Trophoblast cell (in vitro differentiated cells and primary cell): ENCODE results near the gene COL19A1.

Experiments used
- DNase-seq, 2 donors: peaks; one replicate each; pipeline ENCODE4 v3.0.0-alpha.2; 2016
- H2AFZ ChIP-seq: 2 replicates; pipeline ENCODE4 v1.6.1; 2013; ENCODE audit warnings: low read length, moderate library complexity, mild to moderate bottlenecking; ENCODE audit not compliant: insufficient read depth, poor library complexity
- H2AK5ac ChIP-seq: 2 replicates; pipeline ENCODE4 v1.6.1; 2013; ENCODE audit warnings: mild to moderate bottlenecking, low read length
- H2BK120ac ChIP-seq: 2 replicates; pipeline ENCODE4 v1.6.1; 2013; ENCODE audit warnings: low read length, mild to moderate bottlenecking, moderate library complexity; ENCODE audit not compliant: insufficient read depth, poor library complexity
- H2BK12ac ChIP-seq: 2 replicates; pipeline ENCODE4 v1.6.1; 2013; ENCODE audit warnings: mild to moderate bottlenecking, low read length, moderate library complexity
- H2BK5ac ChIP-seq: 2 replicates; pipeline ENCODE4 v1.6.1; 2013; ENCODE audit warnings: low read length, low read depth, moderate library complexity, mild to moderate bottlenecking; ENCODE audit not compliant: poor library complexity
- H3K14ac ChIP-seq: 2 replicates; pipeline ENCODE4 v1.6.1; 2013; ENCODE audit warnings: mild to moderate bottlenecking, low read length
- H3K18ac ChIP-seq: 2 replicates; pipeline ENCODE4 v1.6.1; 2013; ENCODE audit warnings: mild to moderate bottlenecking, low read length
- H3K23ac ChIP-seq: 2 replicates; pipeline ENCODE4 v1.6.1; 2013; ENCODE audit warnings: low read length
- H3K27ac ChIP-seq: 2 replicates; pipeline ENCODE4 v1.5.1; 2013; ENCODE audit warnings: low read depth, mild to moderate bottlenecking, inconsistent platforms, low read length, moderate library complexity
- H3K27me3 ChIP-seq: 2 replicates; pipeline ENCODE4 v1.6.1; 2013; ENCODE audit warnings: inconsistent platforms, mild to moderate bottlenecking, low read length, moderate library complexity; ENCODE audit not compliant: insufficient read depth
- H3K36me3 ChIP-seq, 2 experiments: 1 replicate in 1 of 2; 2 replicates in 1 of 2; pipeline ENCODE4 v1.6.1; 2013; ENCODE audit warnings: low read length in 2 of 2, mild to moderate bottlenecking in 2 of 2, moderate library complexity in 1 of 2; ENCODE audit not compliant: insufficient read depth in 2 of 2, control insufficient read depth in 1 of 2
- H3K4ac ChIP-seq: 2 replicates; pipeline ENCODE4 v1.6.1; 2013; ENCODE audit warnings: low read depth, mild to moderate bottlenecking, low read length, moderate library complexity
- H3K4me1 ChIP-seq, 2 experiments: 1 replicate in 1 of 2; 2 replicates in 1 of 2; pipeline ENCODE4 v1.6.1; 2013; ENCODE audit warnings: low read length in 2 of 2, mild to moderate bottlenecking in 2 of 2, moderate library complexity in 1 of 2; ENCODE audit not compliant: insufficient read depth in 2 of 2, control insufficient read depth in 1 of 2
- H3K4me2 ChIP-seq: 2 replicates; pipeline ENCODE4 v1.6.1; 2013; ENCODE audit warnings: inconsistent platforms, mild to moderate bottlenecking, low read length, moderate library complexity
- H3K4me3 ChIP-seq: 2 replicates; pipeline ENCODE4 v1.5.1; 2013; ENCODE audit warnings: mild to moderate bottlenecking, low read depth, low read length, inconsistent platforms
- H3K79me1 ChIP-seq: one replicate; pipeline ENCODE4 v1.6.1; 2013; ENCODE audit warnings: low read length
- H3K79me2 ChIP-seq: 2 replicates; pipeline ENCODE4 v1.6.1; 2013; ENCODE audit warnings: low read length, mild to moderate bottlenecking; ENCODE audit not compliant: control insufficient read depth, insufficient read depth, poor library complexity
- H3K9ac ChIP-seq: 2 replicates; pipeline ENCODE4 v1.6.1; 2013; ENCODE audit warnings: mild to moderate bottlenecking, low read length
- H3K9me3 ChIP-seq: 2 replicates; pipeline ENCODE4 v1.6.1; 2013; ENCODE audit warnings: low read depth, mild to moderate bottlenecking, control low read depth, inconsistent platforms, low read length; ENCODE audit not compliant: insufficient read depth
- H4K12ac ChIP-seq: 2 replicates; pipeline ENCODE4 v1.6.1; 2013; ENCODE audit warnings: low read depth, mild to moderate bottlenecking, low read length, moderate library complexity
- H4K8ac ChIP-seq: 2 replicates; pipeline ENCODE4 v1.6.1; 2013; ENCODE audit warnings: low read depth, mild to moderate bottlenecking, low read length, moderate library complexity
- H4K91ac ChIP-seq: one replicate; pipeline ENCODE4 v1.6.1; 2013; ENCODE audit warnings: low read depth, mild to moderate bottlenecking, low read length, moderate library complexity
- WGBS: extraction: QIAGEN DNeasy Blood & Tissue Kit; methylation state at CpG from one replicate; pipeline ENCODE4 v1.1.7; 2013; ENCODE audit warnings: missing lambda C conversion rate; ENCODE audit not compliant: insufficient read length, insufficient coverage; ENCODE audit errors: extremely low coverage; 5-methylcytosine and 5-hydroxymethylcytosine counted together

The COL19A1 gene

GRCh38 chr6:70135219-70136160 lies 269.1 kb downstream of the COL19A1 start:
- H3K79me1 ChIP-seq = no peaks in the 10 kb centered on the region
- no peaks in the 10 kb centered on the region for H3K4me1 ChIP-seq
- H2AK5ac ChIP-seq = no peak overlapping the region
- H3K4ac ChIP-seq = no peak overlapping the region
- no peak overlapping the region for H3K27ac ChIP-seq
- H2BK12ac ChIP-seq = no peak overlapping the region
- WGBS = no CpG with 5 or more reads among the region's 10 CpGs
- no peak for DNase-seq
- H3K9ac ChIP-seq = no peak overlapping the region
- H3K23ac ChIP-seq = no peak overlapping the region
- H3K4me2 ChIP-seq = no peak overlapping the region
- H3K36me3 ChIP-seq = no peaks in the 10 kb centered on the region
- H4K91ac ChIP-seq = no peak overlapping the region
- H4K12ac ChIP-seq = no peak overlapping the region
- no peak overlapping the region for H2AFZ ChIP-seq
- H4K8ac ChIP-seq = no peak overlapping the region
- H3K79me2 ChIP-seq = no peaks in the 10 kb centered on the region
- no peak overlapping the region for H3K14ac ChIP-seq
- H3K27me3 ChIP-seq = no peaks in the 10 kb centered on the region
- H3K18ac ChIP-seq = no peak overlapping the region
- H2BK5ac ChIP-seq = no peak overlapping the region
- no peak overlapping the region for H3K4me3 ChIP-seq
- H2BK120ac ChIP-seq = no peak overlapping the region
- no peaks in the 10 kb centered on the region for H3K9me3 ChIP-seq

GRCh38 chr6:70136996-70137395 lies 270.6 kb downstream of the COL19A1 start:
- Histone ChIP-seq H3K79me1 (no peaks in the 10 kb centered on the region), H3K27me3 (no peaks in the 10 kb centered on the region), H3K9me3 (no peaks in the 10 kb centered on the region), H3K27ac (no peak overlapping the region), H3K4me2 (no peak overlapping the region), H3K4me1 (no peaks in the 10 kb centered on the region), H2AK5ac (no peak overlapping the region), H3K36me3 (no peaks in the 10 kb centered on the region), H3K18ac (no peak overlapping the region), H4K91ac (no peak overlapping the region), H2AFZ (no peak overlapping the region), H2BK120ac (no peak overlapping the region), H3K9ac (no peak overlapping the region), H3K14ac (no peak overlapping the region), H3K4me3 (no peak overlapping the region), H2BK12ac (no peak overlapping the region), H4K12ac (no peak overlapping the region), H4K8ac (no peak overlapping the region), H3K79me2 (no peaks in the 10 kb centered on the region), H3K23ac (no peak overlapping the region), H3K4ac (no peak overlapping the region), H2BK5ac (no peak overlapping the region)
- no peak for DNase-seq
- no CpG with 5 or more reads among the region's 1 CpG for WGBS

- no peaks in the 10 kb centered on the region for H3K79me1 ChIP-seq
- H3K18ac ChIP-seq = no peak overlapping the region
- H3K27me3 ChIP-seq = no peaks in the 10 kb centered on the region
- no peak overlapping the region for H3K4me2 ChIP-seq
- no peak overlapping the region for H2AFZ ChIP-seq
- no peak overlapping the region for H3K4ac ChIP-seq
- no peak overlapping the region for H3K4me3 ChIP-seq
- H3K23ac ChIP-seq = no peak overlapping the region
- H4K91ac ChIP-seq = no peak overlapping the region
- no peak overlapping the region for H2BK120ac ChIP-seq
- H3K9ac ChIP-seq = no peak overlapping the region
- no peak overlapping the region for H4K12ac ChIP-seq
- H3K79me2 ChIP-seq = no peaks in the 10 kb centered on the region
- H2BK5ac ChIP-seq = no peak overlapping the region
- no peak overlapping the region for H3K27ac ChIP-seq
- no peaks in the 10 kb centered on the region for H3K9me3 ChIP-seq
- H3K14ac ChIP-seq = no peak overlapping the region
- no peaks in the 10 kb centered on the region for H3K36me3 ChIP-seq
- DNase-seq = no peak
- no peak overlapping the region for H2BK12ac ChIP-seq
- no CpG with 5 or more reads among the region's 2 CpGs for WGBS
- no peak overlapping the region for H4K8ac ChIP-seq
- H2AK5ac ChIP-seq = no peak overlapping the region
- no peaks in the 10 kb centered on the region for H3K4me1 ChIP-seq
Observed at GRCh38 chr6:70140496-70140895, 274.1 kb downstream of the COL19A1 start.

- Histone ChIP-seq H3K4me1 (no peaks in the 10 kb centered on the region), H3K23ac (no peak overlapping the region), H3K4ac (no peak overlapping the region), H4K8ac (no peak overlapping the region), H3K36me3 (no peaks in the 10 kb centered on the region), H4K91ac (no peak overlapping the region), H3K9ac (no peak overlapping the region), H4K12ac (no peak overlapping the region), H2BK12ac (no peak overlapping the region), H3K9me3 (no peaks in the 10 kb centered on the region), H3K4me2 (no peak overlapping the region), H3K14ac (no peak overlapping the region), H2AFZ (no peak overlapping the region), H3K27ac (no peak overlapping the region), H3K27me3 (no peaks in the 10 kb centered on the region), H2BK120ac (no peak overlapping the region), H3K79me1 (no peaks in the 10 kb centered on the region), H2BK5ac (no peak overlapping the region), H2AK5ac (no peak overlapping the region), H3K18ac (no peak overlapping the region), H3K79me2 (no peaks in the 10 kb centered on the region), H3K4me3 (no peak overlapping the region)
- no CpG with 5 or more reads among the region's 4 CpGs for WGBS
- DNase-seq = no peak
Observed at GRCh38 chr6:70142034-70142433, 275.7 kb downstream of the COL19A1 start.
